GM20000 (cell line): ENCODE results near the gene GSAP.

Experiments used
- DNase-seq: peaks from one replicate; pipeline ENCODE4 v3.0.0; 2012; ENCODE audit warnings: low spot score
- CTCF ChIP-seq: IDR thresholded peaks from 2 replicates; pipeline ENCODE4 v1.5.1; 2012; ENCODE audit warnings: mild to moderate bottlenecking, control low read depth; ENCODE audit errors: extremely low read depth, missing control alignments

Gene GSAP

GRCh38 chr7:77415823-77416620, at the start of gene GSAP:
Gene GSAP (minus strand): TSS chr7:77416349. CDS start chr7:77416321, 28 bp downstream.
- DNase-seq, result peak; percentile 91
- TF ChIP-seq CTCF, result no peak

- DNase-seq, result no peak
- TF ChIP-seq CTCF, result no peak
These were observed 49.1 kb upstream of the GSAP start for GRCh38 chr7:77465256-77465655.

GRCh38 chr7:77464589-77464988, 48.4 kb upstream of the GSAP start:
- peak; percentile 42 for DNase-seq
- no peak for TF ChIP-seq CTCF

GRCh38 chr7:77463632-77464031, 47.5 kb upstream of the GSAP start:
- peak; percentile 24 for DNase-seq

GRCh38 chr7:77461842-77462241, 45.7 kb upstream of the GSAP start:
- TF ChIP-seq CTCF, result no peak
- no peak for DNase-seq

GRCh38 chr7:77461246-77461645, 45.1 kb upstream of the GSAP start:
- DNase-seq, result no peak
- no peak for TF ChIP-seq CTCF

GRCh38 chr7:77460057-77460486, 43.9 kb upstream of the GSAP start:
- no peak for TF ChIP-seq CTCF
- DNase-seq, result no peak

- DNase-seq, result no peak
- TF ChIP-seq CTCF, result no peak
These were observed 43.2 kb upstream of the GSAP start for GRCh38 chr7:77459311-77459726.
